Epithelial cell of esophagus (primary cell): Measurements from ENCODE around the gene SLC18A2.
A peak's percentile ranks its signal among the peaks of the same experiment; 100 is the strongest.

Experiments
- DNase-seq: peaks from one replicate; pipeline ENCODE4 v3.0.0; 2010; ENCODE audit warnings: low read depth
- H3K4me3 ChIP-seq: 2 replicates; pipeline ENCODE4 v1.5.1; 2011; ENCODE audit warnings: mild to moderate bottlenecking, low read length, control low read depth
- CTCF ChIP-seq: IDR thresholded peaks from 2 replicates; pipeline ENCODE4 v1.5.1; 2011; ENCODE audit warnings: low read depth, mild to moderate bottlenecking, low read length, control low read depth, inconsistent platforms; ENCODE audit not compliant: insufficient read depth; ENCODE audit errors: missing control alignments

SLC18A2 gene

GRCh38 chr10:117322260-117322659 lies 81.3 kb downstream of the SLC18A2 start:
- TF ChIP-seq CTCF = no peak
- DNase-seq = no peak
- no peak overlapping the region for H3K4me3 ChIP-seq

- no peak for DNase-seq
- no peak for TF ChIP-seq CTCF
These were observed 83.5 kb downstream of the SLC18A2 start for GRCh38 chr10:117324367-117324766.

GRCh38 chr10:117327262-117327661 lies 86.3 kb downstream of the SLC18A2 start:
- TF ChIP-seq CTCF = no peak
- H3K4me3 ChIP-seq = no peak overlapping the region
- peak; percentile 23 for DNase-seq

More at GRCh38 chr10:117324367-117324766, 83.5 kb downstream of the SLC18A2 start:
- H3K4me3 ChIP-seq = no peak overlapping the region
